ENCODE results near the gene ADD2. TPM values are rescaled to one million over a fixed set of nuclear protein-coding genes. Genes with fewer than 3 reads are reported as not detected.

Gene ADD2
- total RNA-seq, 1 donor from 2014 or later, result 1.8 TPM

DNA sequence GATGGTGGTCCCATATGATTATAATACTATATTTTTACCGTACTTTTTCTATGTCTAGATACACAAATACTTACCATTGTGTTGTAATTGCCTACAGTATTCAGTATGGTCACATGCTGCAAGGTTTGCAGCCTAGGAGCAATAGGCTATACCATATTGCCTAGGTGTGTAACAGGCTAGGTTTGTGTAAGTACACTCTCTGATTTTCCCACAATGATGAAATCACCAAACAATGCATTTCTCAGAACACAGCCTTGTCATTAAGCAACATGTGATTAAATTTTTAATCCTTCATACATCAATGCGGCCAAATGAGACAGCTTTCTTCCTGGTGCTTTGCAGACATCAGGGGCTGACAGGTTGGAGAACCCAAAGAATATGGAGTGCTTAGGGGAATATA, 37.3 kb downstream of the ADD2 start:
- ATAC-seq (no peak), DNase-seq (no peak)
- intact Hi-C loops (cut with micrococcal nuclease), result no loop called here

GRCh38 chr2:70729647-70730046, 38.4 kb downstream of the ADD2 start:
- DNase-seq (no peak), ATAC-seq (no peak)
- intact Hi-C loops (cut with micrococcal nuclease), result no loop called here

GRCh38 chr2:70728128-70728527, 39.9 kb downstream of the ADD2 start:
- intact Hi-C loops (cut with micrococcal nuclease), result no loop called here
- ATAC-seq, result no peak

DNA sequence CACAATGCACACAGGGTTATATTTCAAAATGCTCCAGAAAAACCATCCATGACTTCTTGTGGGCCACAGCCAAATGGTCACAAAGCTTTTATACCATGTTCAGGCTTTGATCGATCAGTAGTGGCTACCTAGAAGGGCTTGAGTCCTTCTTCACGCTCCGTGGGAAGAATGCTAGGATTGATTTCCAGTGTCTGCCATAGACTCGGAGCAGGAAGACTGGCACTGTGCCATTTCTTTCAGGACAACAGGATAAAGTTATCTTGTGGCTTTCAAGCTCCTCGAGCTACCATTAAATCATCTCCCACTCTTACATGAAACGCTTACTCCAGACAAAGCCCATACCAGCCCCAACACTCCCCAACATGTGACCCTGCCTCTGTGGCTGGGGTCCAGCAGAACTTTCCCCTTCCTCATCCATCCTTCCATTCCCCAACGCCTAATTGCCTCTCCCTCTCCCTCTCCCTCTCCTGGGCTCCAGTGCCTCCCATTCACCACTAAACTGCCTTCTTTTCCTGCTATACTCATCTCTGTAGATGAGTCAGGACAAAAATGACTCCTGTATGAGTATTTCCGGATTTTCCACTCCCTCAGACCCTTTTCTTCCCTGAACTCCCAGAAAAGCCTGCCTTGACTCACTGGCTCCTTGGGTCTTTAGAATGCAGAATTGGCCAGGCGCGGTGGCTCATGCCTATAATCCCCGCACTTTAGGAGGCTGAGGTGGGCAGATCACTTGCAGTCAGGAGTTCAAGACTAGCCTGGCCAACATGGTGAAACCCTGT, 40.9 kb downstream of the ADD2 start:
- intact Hi-C loops (cut with micrococcal nuclease), result no loop called here
- DNase-seq, result no peak
- ATAC-seq, result no peak

More at GRCh38 chr2:70728128-70728527, 39.9 kb downstream of the ADD2 start:
- no peak for DNase-seq

- no peak for ATAC-seq
- intact Hi-C loops (cut with micrococcal nuclease), result no loop called here
- DNase-seq, result no peak
Observed at GRCh38 chr2:70725505-70725904, 42.5 kb downstream of the ADD2 start.

DNA sequence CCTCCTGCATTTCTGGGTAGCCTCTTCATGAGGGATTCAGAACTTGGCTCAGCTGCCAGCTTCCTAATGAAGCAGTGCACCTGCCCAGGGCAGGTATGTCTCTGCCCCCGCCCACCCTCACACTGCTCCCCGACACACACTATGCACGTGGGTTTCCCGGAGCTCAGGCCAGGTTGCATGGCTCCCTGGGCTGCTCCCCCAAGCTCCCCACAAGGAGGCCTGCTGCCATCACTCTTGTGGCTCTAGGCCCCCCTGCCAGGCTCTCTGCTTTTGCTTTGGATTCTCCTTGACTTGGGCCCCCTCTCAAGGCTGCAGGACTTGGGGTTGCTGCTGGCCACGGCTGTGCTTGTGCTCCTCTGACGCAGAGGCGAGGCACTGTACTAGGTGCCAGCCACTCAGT, 43.6 kb downstream of the ADD2 start:
- ATAC-seq (no peak), DNase-seq (no peak)
- intact Hi-C loops (cut with micrococcal nuclease), result no loop called here

GRCh38 chr2:70723286-70723885, 44.6 kb downstream of the ADD2 start:
- ATAC-seq (no peak), DNase-seq (no peak)
- intact Hi-C loops (cut with micrococcal nuclease), result no loop called here

- DNase-seq (no peak), ATAC-seq (no peak)
- intact Hi-C loops (cut with micrococcal nuclease), result no loop called here
Observed at GRCh38 chr2:70720124-70720523, 47.9 kb downstream of the ADD2 start.

- DNase-seq (no peak), ATAC-seq (no peak)
- intact Hi-C loops (cut with micrococcal nuclease), result no loop called here
Observed at GRCh38 chr2:70719231-70719630, 48.8 kb downstream of the ADD2 start.

DNA sequence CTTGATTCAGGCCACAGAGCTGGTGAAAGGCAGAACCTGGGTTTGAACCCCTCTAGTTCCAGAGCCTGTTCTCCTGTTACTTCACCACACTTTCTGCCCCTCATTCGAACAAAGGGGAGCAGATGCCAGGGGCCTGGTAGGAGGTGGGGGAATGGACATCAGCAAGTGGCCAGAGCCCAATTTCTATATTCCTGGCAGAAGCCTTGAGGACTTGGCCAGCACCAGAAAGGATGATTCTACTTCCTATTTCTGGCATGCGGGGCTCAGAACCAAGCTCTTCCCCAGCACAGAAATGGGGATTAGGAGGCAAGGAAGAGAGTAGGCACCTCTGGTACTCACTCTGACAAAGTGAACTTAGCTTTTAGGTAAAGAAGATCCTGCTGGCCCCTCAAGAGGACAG, 49.3 kb downstream of the ADD2 start:
- ATAC-seq (no peak), DNase-seq (no peak)
- intact Hi-C loops (cut with micrococcal nuclease), result no loop called here

DNA sequence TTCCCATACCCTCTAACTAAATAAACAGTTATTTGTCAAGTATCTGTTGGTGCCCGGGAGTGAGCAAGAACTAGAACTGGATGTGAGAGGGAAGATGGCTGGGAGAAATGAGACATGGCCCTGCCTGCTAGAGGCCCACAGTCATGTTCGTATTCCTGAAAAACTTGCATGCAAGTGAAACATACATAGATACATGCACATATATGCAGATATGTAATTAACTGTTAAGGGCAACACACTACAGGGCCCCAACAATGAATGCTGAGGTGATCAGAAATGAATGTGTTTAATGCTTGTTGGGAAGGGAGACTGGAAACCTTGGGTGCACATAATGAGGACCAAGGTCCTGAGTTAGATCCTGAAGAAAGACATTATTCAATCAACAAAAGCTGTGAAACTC, 49.8 kb downstream of the ADD2 start:
- intact Hi-C loops (cut with micrococcal nuclease), result no loop called here
- no peak for ATAC-seq
- DNase-seq, result no peak

GRCh38 chr2:70717431-70718038, 50.5 kb downstream of the ADD2 start:
- no peak for ATAC-seq
- intact Hi-C loops (cut with micrococcal nuclease), result no loop called here
- no peak for DNase-seq

DNA sequence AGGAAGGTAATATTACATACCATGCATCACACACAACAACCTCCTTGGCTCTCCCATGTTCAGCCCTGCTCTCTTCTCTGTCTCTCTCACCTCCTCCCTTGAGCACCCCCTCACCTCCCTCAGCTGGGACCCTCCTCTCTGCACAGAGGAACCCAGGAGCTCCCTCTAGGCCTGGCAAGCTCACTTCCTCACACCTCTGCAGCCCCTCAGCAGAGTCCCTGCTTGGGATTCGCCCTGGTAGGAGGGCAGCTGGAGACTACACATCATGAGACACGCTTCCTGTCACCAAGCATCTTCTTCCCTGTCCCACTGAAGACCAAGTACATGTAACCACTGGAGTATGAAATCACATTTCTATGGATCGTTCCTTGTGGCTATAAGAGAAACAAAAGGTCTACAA, 51.0 kb downstream of the ADD2 start:
- intact Hi-C loops (cut with micrococcal nuclease), result no loop called here
- ATAC-seq, result no peak

GRCh38 chr2:70716131-70716743, 51.8 kb downstream of the ADD2 start:
- peak; percentile 73 for ATAC-seq
- intact Hi-C loops (cut with micrococcal nuclease), result no loop called here
- peak; percentile 56 for DNase-seq

More for the DNA sequence above, 51.0 kb downstream of the ADD2 start:
- no peak for DNase-seq

DNA sequence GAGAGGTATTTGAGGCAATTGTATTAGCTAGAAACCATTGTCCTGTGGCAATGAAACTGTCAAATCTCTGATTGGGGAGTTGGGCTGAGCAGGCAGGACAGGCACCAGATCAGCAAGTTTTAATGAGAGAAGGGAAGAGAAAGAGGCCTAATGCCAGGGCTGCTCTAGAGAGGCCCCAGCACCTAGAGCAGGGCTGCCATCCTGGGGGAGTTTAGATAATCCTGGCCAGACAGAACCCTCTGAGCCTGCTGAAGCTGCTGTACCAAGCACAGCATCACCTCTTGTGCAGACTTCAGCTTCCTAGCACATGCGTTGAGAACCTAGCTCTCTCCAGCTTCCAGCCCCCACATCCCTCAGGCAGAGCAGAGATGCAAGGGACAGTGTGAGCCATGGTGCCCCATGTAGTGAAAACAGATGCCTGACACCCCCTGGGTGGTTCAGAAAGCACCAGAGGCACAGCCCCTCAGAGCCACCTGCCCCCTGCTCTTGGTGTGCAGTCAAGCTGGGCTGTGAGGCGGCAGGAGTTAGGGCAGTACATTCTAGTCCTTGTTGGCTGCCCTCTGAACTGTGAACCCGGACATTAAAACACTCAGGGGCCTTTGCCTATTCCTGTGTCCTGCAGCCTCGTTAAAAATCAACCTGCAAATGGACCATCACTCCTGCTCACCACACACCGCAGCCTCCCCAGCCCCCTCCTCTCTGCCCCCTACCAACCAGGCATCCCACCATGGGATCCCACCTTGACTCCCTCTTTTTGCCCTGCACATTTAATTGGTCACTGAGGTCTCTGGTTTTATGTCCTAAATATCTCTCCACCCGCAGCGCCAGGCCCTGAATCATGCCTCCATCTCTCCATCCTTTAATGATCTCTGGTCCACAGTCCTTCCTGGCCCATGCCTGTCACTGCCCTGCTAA, 52.7 kb downstream of the ADD2 start:
- intact Hi-C loops (cut with micrococcal nuclease), result no loop called here
- ATAC-seq, result no peak
- no peak for DNase-seq

DNA sequence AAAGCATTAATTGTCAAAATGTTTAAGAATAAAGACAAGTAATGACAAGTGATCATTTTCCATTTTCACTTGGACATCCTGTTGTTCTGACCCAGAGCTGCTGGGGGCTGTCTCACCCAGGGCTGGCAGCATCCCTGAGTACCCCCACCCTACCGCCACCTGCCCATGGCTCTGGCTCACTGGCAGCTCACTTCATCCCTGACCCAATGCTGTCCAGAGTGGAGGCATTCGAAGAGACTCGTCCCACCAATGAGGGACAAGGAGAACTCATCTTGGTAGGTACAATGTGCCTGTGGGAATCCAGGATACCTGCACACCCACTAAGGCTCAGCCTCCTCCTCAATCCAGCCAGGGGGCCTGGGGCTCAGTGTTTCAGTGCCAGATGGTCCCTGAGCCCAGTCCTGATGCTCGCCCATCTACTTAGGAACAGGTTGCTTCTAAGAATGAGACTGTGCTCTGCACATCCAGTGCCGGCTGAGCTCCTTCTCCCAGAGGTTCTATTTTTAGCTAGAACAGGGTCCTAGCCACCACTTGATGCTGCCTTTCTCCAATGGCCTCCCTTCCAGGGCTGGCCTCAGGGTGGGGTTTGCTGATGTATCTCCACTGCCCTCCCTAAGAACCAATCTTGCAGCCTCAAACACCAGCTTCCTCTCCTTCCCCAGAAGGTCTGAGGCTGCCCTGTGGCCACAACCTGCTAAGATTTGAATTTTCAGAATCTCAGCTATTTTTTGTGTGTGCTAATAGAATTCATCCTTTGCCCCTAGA, 53.7 kb downstream of the ADD2 start:
- ATAC-seq (no peak), DNase-seq (no peak)
- intact Hi-C loops (cut with micrococcal nuclease), result no loop called here

DNA sequence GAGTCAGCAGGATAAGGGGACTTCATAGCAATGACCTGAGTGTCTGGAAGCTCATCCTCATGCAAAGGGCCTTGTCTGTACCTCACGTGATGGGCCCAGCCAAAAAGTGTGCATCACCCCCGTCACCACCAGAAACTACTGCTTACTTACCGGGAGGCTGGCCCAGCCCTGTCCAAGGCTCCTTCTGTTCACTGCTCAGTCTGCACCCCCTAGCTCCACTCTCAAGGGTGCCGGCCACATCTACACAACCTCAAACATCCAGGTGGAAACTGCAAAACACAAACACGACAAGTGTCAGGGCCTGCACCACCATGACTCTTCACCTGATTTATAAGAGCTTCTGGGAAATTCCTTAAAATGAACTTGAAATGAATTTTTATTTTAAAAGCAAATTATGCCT, 55.1 kb downstream of the ADD2 start:
- intact Hi-C loops (cut with micrococcal nuclease), result no loop called here
- ATAC-seq (no peak), DNase-seq (no peak)

DNA sequence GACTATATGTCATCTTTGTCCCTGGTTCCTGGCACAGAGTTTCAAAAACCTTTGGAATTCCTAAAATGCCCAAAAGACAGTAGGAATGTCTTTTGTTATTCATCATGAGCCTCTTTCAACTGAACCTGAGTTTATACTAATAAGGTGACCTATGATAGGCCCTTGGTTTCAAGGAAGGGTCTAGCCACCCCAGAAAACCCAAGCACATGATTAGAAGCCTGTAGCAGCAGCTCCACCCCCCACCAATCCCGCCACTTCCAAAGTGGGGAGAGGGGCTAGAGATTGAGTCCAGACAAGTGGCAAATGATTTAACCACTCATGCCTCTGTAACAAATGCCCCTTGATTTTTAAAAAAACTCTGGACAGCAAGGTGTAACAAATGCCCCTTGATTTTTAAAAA, 56.8 kb downstream of the ADD2 start:
- DNase-seq, result no peak
- intact Hi-C loops (cut with micrococcal nuclease), result no loop called here

More for the DNA sequence above, 56.8 kb downstream of the ADD2 start:
- no peak for ATAC-seq
